Amniotic stem cell (primary cell): ENCODE results near the gene DIAPH3.

Experiments
- DNase-seq: peaks from one replicate; lab custom pipeline; 2025; lab: John Stamatoyannopoulos, UW

Gene DIAPH3

GRCh38 chr13:59950266-59950665 lies 213.5 kb downstream of the DIAPH3 start:
- DNase-seq: no peak

GRCh38 chr13:59948686-59949085 lies 215.0 kb downstream of the DIAPH3 start:
- DNase-seq: no peak

- no peak for DNase-seq
These were observed 216.8 kb downstream of the DIAPH3 start for GRCh38 chr13:59946944-59947343.

DNA sequence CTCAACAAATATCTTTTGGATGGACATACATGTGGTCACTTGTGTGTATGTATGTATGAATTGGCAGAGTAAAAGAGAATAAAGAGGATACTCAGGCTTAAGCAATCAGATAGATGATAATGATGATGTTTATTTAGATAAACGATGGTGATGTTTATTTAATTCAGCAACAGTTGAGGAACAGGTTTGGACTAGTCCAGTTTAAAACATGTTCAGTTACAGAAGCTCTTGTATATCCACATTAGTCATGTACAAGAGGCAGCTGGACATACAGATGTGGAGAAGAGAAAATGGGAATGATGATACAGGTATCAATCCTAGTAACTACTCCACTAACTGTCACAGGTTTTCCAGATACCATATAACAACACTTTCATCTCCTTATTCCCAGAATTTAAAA lies 232.1 kb downstream of the DIAPH3 start:
- no peak for DNase-seq

GRCh38 chr13:59924256-59924655 lies 239.5 kb downstream of the DIAPH3 start:
- DNase-seq: no peak

- DNase-seq: no peak
These were observed 248.5 kb downstream of the DIAPH3 start for GRCh38 chr13:59915252-59915651.

GRCh38 chr13:59914556-59914955 lies 249.2 kb downstream of the DIAPH3 start:
- peak; percentile 8 for DNase-seq

- DNase-seq: peak; percentile 21
These were observed 257.2 kb downstream of the DIAPH3 start for GRCh38 chr13:59906413-59907049.

GRCh38 chr13:59901191-59901590 lies 262.5 kb downstream of the DIAPH3 start:
- DNase-seq: no peak

- DNase-seq: no peak
These were observed 265.7 kb downstream of the DIAPH3 start for GRCh38 chr13:59898066-59898465.

GRCh38 chr13:59893266-59893665 lies 270.5 kb downstream of the DIAPH3 start:
- no peak for DNase-seq

- no peak for DNase-seq
These were observed 272.7 kb downstream of the DIAPH3 start for GRCh38 chr13:59891053-59891452.

GRCh38 chr13:59890054-59890453 lies 273.7 kb downstream of the DIAPH3 start:
- DNase-seq: no peak

DNA sequence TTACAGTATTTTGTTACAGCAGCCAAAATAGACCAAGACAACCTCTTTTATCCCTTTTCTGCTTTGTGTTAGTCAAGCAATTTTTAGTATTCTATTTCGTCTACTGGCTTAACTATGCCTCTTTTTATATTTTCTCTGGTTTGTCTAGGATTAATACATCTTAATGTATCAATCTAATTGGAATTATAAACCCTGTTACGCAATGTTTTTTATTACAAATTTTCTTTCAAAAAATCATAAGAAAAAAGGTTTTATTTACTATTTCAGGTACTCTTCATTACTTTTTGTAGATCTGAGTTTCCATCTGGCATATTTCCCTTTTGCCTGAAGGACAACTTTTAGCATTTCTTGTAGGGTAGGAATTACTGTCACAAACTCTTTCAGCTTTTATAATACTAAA lies 275.3 kb downstream of the DIAPH3 start:
- DNase-seq: no peak

DNA sequence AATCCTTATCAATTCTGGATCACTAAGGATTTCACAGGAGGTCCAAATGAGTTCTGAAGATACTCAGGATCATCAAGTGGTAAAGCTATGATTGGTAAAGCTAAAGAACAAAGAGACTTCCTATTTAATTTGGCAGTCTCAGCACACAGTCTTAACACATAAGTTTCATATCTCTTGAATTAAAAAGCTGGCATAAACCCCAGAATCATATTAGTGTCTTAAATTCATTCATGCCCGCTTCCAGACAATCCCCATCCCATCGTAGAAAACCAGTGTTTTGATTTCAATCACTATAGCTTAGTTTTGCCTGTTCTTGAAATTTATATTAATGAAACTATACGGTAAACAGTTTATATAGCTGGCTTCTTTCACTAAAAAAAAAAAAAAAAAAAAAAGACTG lies 278.7 kb downstream of the DIAPH3 start:
- no peak for DNase-seq

- DNase-seq: no peak
These were observed 279.8 kb downstream of the DIAPH3 start for GRCh38 chr13:59883885-59884284.

- DNase-seq: no peak
These were observed 283.3 kb downstream of the DIAPH3 start for GRCh38 chr13:59880468-59880867.

- no peak for DNase-seq
These were observed 284.4 kb downstream of the DIAPH3 start for GRCh38 chr13:59879281-59879680.

DNA sequence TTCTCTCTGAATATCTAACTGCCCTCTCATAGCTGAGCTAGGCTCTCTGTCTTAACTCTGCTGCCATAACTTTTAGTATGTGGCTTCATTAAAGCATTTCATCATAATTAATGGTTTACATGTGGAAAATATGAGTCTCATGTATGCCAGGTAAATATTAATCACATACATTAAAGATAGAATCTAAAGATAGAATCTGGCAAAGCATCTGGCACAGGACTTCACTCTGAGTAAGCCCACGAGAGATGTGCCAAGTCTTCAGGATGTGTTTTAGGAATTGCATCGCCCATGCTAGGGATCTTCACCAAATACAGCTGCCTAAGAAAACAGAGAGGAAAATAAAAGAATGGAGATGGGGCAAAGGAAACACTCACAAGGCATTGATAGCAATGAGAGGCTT lies 285.8 kb downstream of the DIAPH3 start:
- no peak for DNase-seq

DNA sequence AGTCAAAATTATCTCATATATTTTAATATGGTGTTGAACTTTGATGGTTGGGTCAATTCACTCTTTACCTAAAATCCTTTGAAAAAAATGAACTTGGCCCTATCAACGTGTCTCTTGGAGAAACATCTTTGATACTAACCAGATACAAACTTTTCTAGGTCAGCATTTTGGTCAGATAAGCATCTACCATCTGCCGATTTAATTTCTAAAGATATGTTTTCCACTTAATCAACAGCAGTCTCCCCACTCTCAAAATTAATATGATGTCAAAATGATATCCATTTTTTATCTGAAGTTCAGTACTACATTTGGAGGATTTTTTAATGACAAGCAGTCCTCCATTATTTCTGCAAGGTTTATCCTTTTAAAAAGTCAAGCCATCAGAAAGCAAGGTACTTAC lies 288.8 kb downstream of the DIAPH3 start:
- no peak for DNase-seq

DNA sequence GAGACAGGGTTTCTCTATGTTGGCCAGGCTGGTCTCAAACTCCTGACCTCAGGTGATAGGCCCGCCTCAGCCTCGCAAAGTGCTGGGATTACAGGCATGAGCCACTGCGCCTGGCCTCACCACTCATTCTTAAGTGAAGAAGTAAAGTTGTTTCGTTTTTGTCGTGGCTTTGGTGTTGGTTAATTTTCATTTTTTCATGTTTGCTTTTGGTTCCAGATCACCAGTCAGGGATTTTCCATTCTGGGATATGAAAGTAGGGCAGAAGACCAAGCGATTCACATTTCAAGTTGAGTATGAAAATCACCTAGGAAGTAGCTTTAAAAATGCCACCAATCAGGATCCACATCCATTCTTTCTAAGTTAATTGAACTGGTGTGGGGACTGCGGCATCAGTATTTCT lies 289.9 kb downstream of the DIAPH3 start:
- no peak for DNase-seq

DNA sequence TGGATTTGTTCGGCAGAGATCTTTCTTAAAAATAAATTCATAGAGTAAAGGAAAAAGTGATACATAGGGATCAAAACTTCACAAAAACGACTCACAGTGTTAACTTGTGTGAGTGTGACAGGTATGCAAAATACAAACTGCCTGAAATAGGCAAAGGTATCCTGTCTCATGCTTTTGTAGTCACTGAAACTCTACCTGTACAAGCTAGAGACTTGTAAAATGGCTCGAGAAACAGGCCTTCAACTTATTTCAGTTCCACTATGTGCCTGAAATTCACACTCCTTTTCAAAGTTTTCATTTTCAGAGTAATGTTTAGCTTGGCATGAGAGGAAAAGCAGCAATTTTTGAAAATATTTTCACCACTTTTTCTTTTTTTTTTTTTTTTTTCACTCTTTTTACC lies 290.4 kb downstream of the DIAPH3 start:
- no peak for DNase-seq

DNA sequence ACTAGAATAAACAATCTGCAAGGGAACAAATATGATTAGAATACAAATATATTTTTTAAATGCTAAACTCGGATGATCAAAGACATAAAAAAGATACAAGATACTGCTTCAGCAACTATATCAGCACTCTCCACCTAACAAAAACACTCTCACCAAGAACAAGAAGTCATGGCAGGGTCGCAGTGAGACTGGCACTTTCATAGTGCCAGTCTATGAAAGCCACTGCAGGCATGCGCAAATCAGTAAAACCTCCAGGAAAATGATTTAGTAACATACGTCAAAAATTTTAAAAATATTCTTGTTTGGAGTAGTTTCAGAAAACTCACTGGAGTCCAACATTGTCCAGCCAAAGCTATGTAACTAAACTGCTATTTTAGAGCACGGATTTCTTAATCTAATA lies 295.9 kb downstream of the DIAPH3 start:
- DNase-seq: no peak

DNA sequence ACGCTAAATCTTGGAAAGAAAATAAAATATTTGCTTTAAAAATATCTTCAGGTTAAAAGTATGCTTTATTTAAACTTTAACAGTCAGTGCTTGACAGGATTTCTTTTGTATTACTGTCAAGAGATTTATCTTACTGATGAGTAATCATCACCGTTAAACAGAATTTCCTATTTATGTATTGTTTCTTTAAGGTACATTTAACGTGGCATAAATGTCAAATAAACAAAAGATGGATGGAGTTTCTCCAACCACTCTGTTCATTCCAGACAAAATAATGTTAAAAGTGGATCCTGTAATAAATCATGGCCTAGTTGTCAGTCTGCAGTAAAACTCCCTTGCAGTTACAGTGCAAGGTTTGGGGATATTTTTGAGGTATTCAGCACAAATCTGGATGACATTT lies 298.3 kb downstream of the DIAPH3 start:
- no peak for DNase-seq

DNA sequence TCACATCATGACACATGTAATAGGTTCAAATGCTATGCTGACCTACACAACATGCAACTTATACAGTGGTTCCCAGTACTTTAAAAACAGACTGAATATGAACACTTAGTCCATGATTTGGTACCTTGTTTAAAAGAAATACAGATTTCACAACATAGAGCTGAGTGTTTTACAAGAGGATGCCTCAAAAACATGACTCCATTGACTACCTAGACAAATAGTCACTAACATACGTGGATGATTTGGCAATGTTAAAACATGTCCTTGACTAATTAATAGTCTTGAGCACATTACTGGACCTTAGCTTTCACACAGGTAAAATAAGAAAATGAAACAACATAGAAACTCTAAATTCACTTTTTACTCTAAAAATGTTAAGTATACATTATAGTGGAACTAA lies 300.1 kb downstream of the DIAPH3 start:
- DNase-seq: no peak
